HepG2 (cell line): Measurements from ENCODE around the gene TMC8. TPM values are rescaled to one million over a fixed set of nuclear protein-coding genes. Genes with fewer than 3 reads are reported as not detected.

Experiments used
- ATAC-seq: fragments of 200-7000 bp; cut with Tn5 transposase; 3 replicates; pipeline ENCODE4 v1.9.1; 2020; ENCODE audit warnings: mild to moderate bottlenecking, moderate library complexity
- BruUV-seq: library from RNA; stranded (reverse); fragments of 400-500 nt; replicated peaks from 2 replicates; lab custom pipeline; 2021; lab: Mats Ljungman, UMichigan
- CTCF ChIA-PET: fragments of 300-600 bp; formaldehyde crosslinking; extraction: SDS; loops from one replicate; lab custom pipeline; 2021; ENCODE audit warnings: low total read pairs, inconsistent platforms, low intra/inter-chr PET ratio; lab: Yijun Ruan, JAX
- POLR2A ChIA-PET: fragments of 350-600 bp; sonication (Branson Sonifier 250); formaldehyde crosslinking; loops from one replicate; lab custom pipeline; 2020; ENCODE audit warnings: antibody characterized with exemption, inconsistent platforms; lab: Yijun Ruan, JAX
- DNase-seq: peaks from one replicate; pipeline ENCODE4 v3.0.0-alpha.2; 2015; ENCODE audit warnings: low spot score
- FAIRE-seq: peaks from 3 replicates; lab custom pipeline; 2011; peaks lifted over from hg19 to GRCh38; lab: Jason Lieb, UNC
- H2AFZ ChIP-seq: one replicate; pipeline ENCODE4 v1.6.1; 2011; ENCODE audit warnings: low read length, inconsistent platforms
- H3K27ac ChIP-seq: fragments of 300-600 bp; 3 replicates; pipeline ENCODE4 v1.8.0; 2011; ENCODE audit warnings: mixed run types, mild to moderate bottlenecking, mixed read lengths, low read length, inconsistent platforms; ENCODE audit not compliant: insufficient read depth; ENCODE audit errors: extremely low read length
- H3K27me3 ChIP-seq, 2 experiments: fragments of 200-600 bp in 1 of 2; 2 replicates in 1 of 2; 3 replicates in 1 of 2; pipeline versions ENCODE4 v1.6.0 to v1.8.0; 2011; ENCODE audit warnings: low read length in 2 of 2, mild to moderate bottlenecking in 2 of 2, moderate library complexity in 2 of 2, inconsistent platforms in 1 of 2; ENCODE audit not compliant: insufficient read depth in 2 of 2, control insufficient read depth in 1 of 2
- H3K36me3 ChIP-seq, 2 experiments: fragments of 200-600 bp in 1 of 2; replicated peaks in 1 of 2; 2 replicates in 1 of 2; 3 replicates in 1 of 2; pipeline versions ENCODE4 v1.5.1 to v1.8.0; 2011; ENCODE audit warnings: low read length in 2 of 2, inconsistent platforms in 1 of 2; ENCODE audit not compliant: insufficient read depth in 2 of 2, control insufficient read depth in 1 of 2
- H3K4me1 ChIP-seq: 2 replicates; pipeline ENCODE4 v1.5.1; 2012; ENCODE audit warnings: low read length, inconsistent platforms; ENCODE audit not compliant: insufficient read depth
- H3K4me2 ChIP-seq: 2 replicates; pipeline ENCODE4 v1.6.0; 2011; ENCODE audit warnings: low read depth, low read length, inconsistent platforms
- H3K4me3 ChIP-seq, 3 experiments: fragments of 200-600 bp in 1 of 3; sonication (generic), shearing (Covaris generic) in 1 of 3; replicated peaks in 1 of 3; 2 replicates each; pipeline ENCODE4 v1.5.1; 2011 to 2016; ENCODE audit warnings: low read length in 3 of 3, inconsistent platforms in 2 of 3, low read depth in 2 of 3, mild to moderate bottlenecking in 2 of 3, control low read depth in 1 of 3, mixed read lengths in 1 of 3; ENCODE audit not compliant: insufficient read depth in 1 of 3
- H3K79me2 ChIP-seq: one replicate; pipeline ENCODE4 v1.6.1; 2011; ENCODE audit warnings: low read length, inconsistent platforms; ENCODE audit not compliant: insufficient read depth
- H3K9ac ChIP-seq: 2 replicates; pipeline ENCODE4 v1.6.0; 2011; ENCODE audit warnings: mild to moderate bottlenecking, low read depth, low read length, inconsistent platforms; ENCODE audit not compliant: insufficient read depth
- H3K9me3 ChIP-seq: 2 replicates; pipeline ENCODE4 v1.5.1; 2012; ENCODE audit warnings: mild to moderate bottlenecking, low read length
- H4K20me1 ChIP-seq: 2 replicates; pipeline ENCODE4 v1.6.0; 2011; ENCODE audit warnings: inconsistent platforms, mild to moderate bottlenecking, low read length, moderate library complexity; ENCODE audit not compliant: insufficient read depth
- ARID2 ChIP-seq: sonication (generic); formaldehyde crosslinking; IDR thresholded peaks from 2 replicates; pipeline ENCODE4 v1.8.1; 2022; ENCODE audit warnings: mild to moderate bottlenecking, missing genetic modification reagents, borderline replicate concordance
- ARNT ChIP-seq: fragments of 450-650 bp; IDR thresholded peaks from 2 replicates; pipeline ENCODE4 v1.6.1; 2017
- E2F1 ChIP-seq: sonication (generic); formaldehyde crosslinking; IDR thresholded peaks from 2 replicates; pipeline ENCODE4 v1.5.0; 2020; ENCODE audit warnings: missing genetic modification reagents
- GATAD2A ChIP-seq: IDR thresholded peaks from 2 replicates; pipeline ENCODE4 v1.6.1; 2016
- MED1 ChIP-seq: sonication (generic); formaldehyde crosslinking; IDR thresholded peaks from 2 replicates; pipeline ENCODE4 v1.4.0; 2020; ENCODE audit warnings: missing genetic modification reagents
- NCOA2 ChIP-seq: sonication (generic); formaldehyde crosslinking; IDR thresholded peaks from 2 replicates; pipeline ENCODE4 v1.8.0; 2022; ENCODE audit warnings: inconsistent platforms
- NFKBIZ ChIP-seq: IDR thresholded peaks from 2 replicates; pipeline ENCODE4 v1.6.1; 2018; ENCODE audit warnings: missing genetic modification reagents, missing compliant biosample characterization
- NR2C2 ChIP-seq: sonication (generic); formaldehyde crosslinking; IDR thresholded peaks from 2 replicates; pipeline ENCODE4 v1.4.0; 2020; ENCODE audit warnings: missing genetic modification reagents, mild to moderate bottlenecking, moderate library complexity, borderline replicate concordance
- NR2F6 ChIP-seq, 2 experiments: IDR thresholded peaks; 2 replicates each; pipeline ENCODE4 v1.6.1; 2016; ENCODE audit warnings: antibody characterized with exemption in 1 of 2, mild to moderate bottlenecking in 1 of 2
- SCMH1 ChIP-seq: sonication (generic); formaldehyde crosslinking; IDR thresholded peaks from 2 replicates; pipeline ENCODE4 v1.9.0; 2021; ENCODE audit warnings: missing genetic modification reagents, mild to moderate bottlenecking, borderline replicate concordance
- TCF7L2 ChIP-seq: IDR thresholded peaks from 2 replicates; pipeline ENCODE4 v1.6.1; 2011; ENCODE audit warnings: mild to moderate bottlenecking, low read depth, low read length, moderate library complexity
- ZEB1 ChIP-seq: IDR thresholded peaks from 2 replicates; pipeline ENCODE4 v1.6.1; 2012; ENCODE audit warnings: mild to moderate bottlenecking, low read depth, inconsistent platforms; ENCODE audit not compliant: insufficient replicate concordance
- ZNF225 ChIP-seq: sonication (generic); formaldehyde crosslinking; IDR thresholded peaks from 2 replicates; pipeline ENCODE4 v1.4.0; 2020; ENCODE audit warnings: mild to moderate bottlenecking, missing genetic modification reagents
- ZNF564 ChIP-seq: sonication (generic); formaldehyde crosslinking; IDR thresholded peaks from 2 replicates; pipeline ENCODE4 v1.8.1; 2023; ENCODE audit warnings: mild to moderate bottlenecking, missing genetic modification reagents
- ZNF737 ChIP-seq: sonication (generic); formaldehyde crosslinking; IDR thresholded peaks from 2 replicates; pipeline ENCODE4 v1.5.0; 2020; ENCODE audit warnings: missing genetic modification reagents, mild to moderate bottlenecking, borderline replicate concordance
- ZNF775 ChIP-seq: sonication (generic); formaldehyde crosslinking; IDR thresholded peaks from 2 replicates; pipeline ENCODE4 v1.4.0; 2020; ENCODE audit warnings: missing genetic modification reagents, mild to moderate bottlenecking, moderate library complexity, borderline replicate concordance
- ZNF839 ChIP-seq: sonication (generic); formaldehyde crosslinking; IDR thresholded peaks from 2 replicates; pipeline ENCODE4 v1.4.0; 2020; ENCODE audit warnings: missing genetic modification reagents, mild to moderate bottlenecking, borderline replicate concordance
- ZNF891 ChIP-seq: sonication (generic); formaldehyde crosslinking; IDR thresholded peaks from 2 replicates; pipeline ENCODE4 v1.5.0; 2020; ENCODE audit warnings: mild to moderate bottlenecking, missing genetic modification reagents
- WGBS: methylation state at CpG from one replicate; pipeline ENCODE4 v1.1.6; 2017; ENCODE audit warnings: low lambda C conversion rate; 5-methylcytosine and 5-hydroxymethylcytosine counted together
- in situ Hi-C: cut with HindIII; loops from 2 replicates; pipeline ENCODE4 v1.10.0; 2017; ENCODE audit warnings: low pct_unique_long_range_greater_than_20kb; ENCODE audit not compliant: extremely low pct_ligation_motif_present
- intact Hi-C: fragments of 100-400 bp; cut with micrococcal nuclease; formaldehyde crosslinking; loops from one replicate; pipeline ENCODE4 v1.10.0; 2022; ENCODE audit not compliant: unreplicated experiment
- polyA plus RNA-seq, 8 experiments: library from polyadenylated mRNA; depleted of rRNA in 3 of 8; stranded (reverse) in 7 of 8; unstranded in 1 of 8; fragments of >200 nt; fragmentation: Illumina TruSeq in 4 of 8; extraction: Trizol in 4 of 8; gene quantifications; 2 replicates each; pipeline versions ENCODE4 v1.2.1 to v1.2.3, GENCODE V29; 2011 to 2016; ENCODE audit warnings: low read depth in 4 of 8, missing spikeins in 1 of 8, mixed read lengths in 1 of 8; ENCODE audit not compliant: insufficient read depth in 1 of 8
- total RNA-seq, 5 experiments: library from RNA; depleted of rRNA; stranded (reverse); fragments of >200 nt; fragmentation: Illumina TruSeq; extraction: Trizol; gene quantifications; 2 replicates each; pipeline ENCODE4 v1.2.3, GENCODE V29; 2016; ENCODE audit warnings: low read depth in 1 of 5
- TF ChIP-seq, protein P1 (sequence below): IDR thresholded peaks from 2 replicates; pipeline ENCODE4 v1.4.0; 2020; ENCODE audit warnings: mild to moderate bottlenecking, missing genetic modification reagents

The TMC8 gene
- total and polyA plus RNA-seq, 2 of the 13 experiments (the other 11 are each of a cell fraction or from before 2014, with no cell fraction given): 0.53 to 7.8 TPM

DNA sequence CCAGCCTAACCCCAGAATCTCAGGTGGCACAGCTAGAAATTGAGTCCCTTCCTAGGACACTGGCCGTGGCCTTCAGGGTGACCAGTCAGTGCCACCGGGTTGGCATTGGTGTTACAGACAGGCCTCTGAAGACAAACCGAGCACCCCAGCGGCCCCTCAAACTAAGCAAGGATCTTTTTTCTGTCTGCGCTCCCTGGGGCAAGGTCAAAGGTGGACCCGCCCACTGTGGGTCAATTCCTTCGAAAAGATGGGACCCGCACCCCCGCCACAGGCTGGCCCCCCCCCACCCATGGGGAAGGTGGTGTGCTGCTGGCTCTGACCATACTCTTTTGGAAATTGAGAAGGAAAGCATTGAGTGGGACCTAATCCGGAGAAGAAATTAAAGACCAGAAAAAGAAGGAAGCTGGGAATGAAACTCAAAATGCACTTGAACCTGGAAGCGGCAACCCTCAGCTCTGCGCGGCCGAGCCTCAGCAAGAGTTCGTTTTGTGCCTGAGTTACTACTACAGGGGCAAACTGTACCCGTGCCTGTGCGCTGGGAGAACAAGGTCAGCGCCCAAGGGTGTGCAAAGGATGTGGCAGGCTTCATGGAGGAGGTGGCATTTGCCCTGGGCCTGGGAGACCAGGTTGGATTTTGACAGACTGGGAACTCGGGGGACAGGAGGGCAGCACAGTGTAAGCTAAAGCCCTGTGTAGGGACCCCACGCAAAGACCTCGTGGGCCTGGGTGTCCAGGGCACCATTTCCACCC lies 22.4 kb upstream of the TMC8 start (continued):
- TF ChIP-seq NR2C2 (no peak), ZNF737 (no peak), ZNF564 (no peak), TCF7L2 (no peak), ARNT (no peak), SCMH1 (no peak), ZNF775 (no peak), NCOA2 (CRISPR knock-in tag) (no peak), ZNF891 (CRISPR knock-in tag) (no peak), ARID2 (CRISPR knock-in tag) (no peak), ZEB1 (no peak), ZNF839 (CRISPR knock-in tag) (no peak)

DNA sequence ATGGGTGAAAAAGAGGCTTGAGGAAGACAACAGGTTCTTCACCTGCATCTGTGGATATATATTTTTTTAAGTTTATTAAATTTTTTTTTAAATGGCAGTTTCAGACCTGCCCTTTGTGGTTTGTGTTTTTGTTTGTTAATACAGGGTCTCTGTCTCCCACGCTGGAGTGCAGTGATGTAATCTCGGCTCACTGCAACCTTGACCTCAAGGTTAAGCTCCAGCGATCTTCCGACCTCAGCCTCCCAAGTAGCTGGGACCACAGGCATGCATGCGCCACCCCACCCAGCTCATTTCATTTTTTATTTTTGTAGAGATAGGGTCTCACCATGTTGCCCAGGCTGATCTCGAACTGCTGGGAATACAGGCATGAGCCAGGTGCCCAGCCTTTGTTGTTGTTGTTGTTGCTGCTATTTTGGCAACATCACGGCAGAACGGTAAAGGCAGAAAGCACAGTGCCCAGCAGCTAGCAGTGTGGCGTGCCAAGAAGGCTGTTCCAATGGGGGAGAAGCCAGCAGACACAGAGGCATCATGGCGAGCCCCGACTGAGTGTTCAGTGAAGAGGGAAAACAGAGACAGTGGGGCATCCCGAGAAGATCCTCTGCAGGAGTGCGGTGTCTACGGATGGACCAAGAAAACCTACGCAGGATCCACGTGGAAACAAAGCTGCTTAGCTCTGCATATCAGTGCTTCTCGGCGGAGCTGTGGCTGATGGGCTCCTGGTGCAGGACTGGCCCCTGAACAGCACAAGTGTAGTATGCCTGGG lies 21.7 kb upstream of the TMC8 start:
- WGBS: 72% methylated on average over 18 of the region's 18 CpGs
- no peak for ATAC-seq
- H3K27ac ChIP-seq: no peak overlapping the region
- H3K9ac ChIP-seq: no peak overlapping the region
- no peaks in the 10 kb centered on the region for H3K79me2 ChIP-seq
- BruUV-seq: no TSS peak
- peaks cover 30% of the 10 kb centered on the region for H3K4me1 ChIP-seq
- H3K9me3 ChIP-seq: no peaks in the 10 kb centered on the region
- H3K4me2 ChIP-seq: no peak overlapping the region
- intact Hi-C loops (no loop called here), in situ Hi-C loops (no loop called here)
- CTCF ChIA-PET: no interaction called here
- peak; percentile 35 for DNase-seq
- no peaks in the 10 kb centered on the region for H3K27me3 ChIP-seq
- H3K4me3 ChIP-seq: no peak overlapping the region
- no peak for FAIRE-seq
- POLR2A ChIA-PET: interaction anchor here (0.6 to 1.6 kb wide), 5 partner anchors 19 to 151 kb away, joined by 3 to 8 read pairs (median 5); partner anchors contain the start of genes AFMID, TK1 and TNRC6C
- H4K20me1 ChIP-seq: peaks cover 3% of the 10 kb centered on the region; the same call in 1 of the 2 replicates
- peaks cover 12 to 29% of the 10 kb centered on the region in 2 experiments for H3K36me3 ChIP-seq
- no peak overlapping the region for H2AFZ ChIP-seq
- TF ChIP-seq ZNF225 (CRISPR knock-in tag) (no peak), MED1 (0 out of 2 replicates have a peak, but pooled peaks have one; percentile 36), E2F1 (CRISPR knock-in tag) (no peak), NR2C2 (peak; percentile 65; the same call in 1 of the 2 replicates), NR2F6 (IDR thresholded peaks at IDR 0.05) (peak; percentile 91), NR2F6 (CRISPR knock-in tag; IDR thresholded peaks at IDR 0.05) (peak; percentile 92), NFKBIZ (CRISPR knock-in tag) (no peak), GATAD2A (CRISPR knock-in tag) (peak; percentile 79)
- TF ChIP-seq, protein P1, sequence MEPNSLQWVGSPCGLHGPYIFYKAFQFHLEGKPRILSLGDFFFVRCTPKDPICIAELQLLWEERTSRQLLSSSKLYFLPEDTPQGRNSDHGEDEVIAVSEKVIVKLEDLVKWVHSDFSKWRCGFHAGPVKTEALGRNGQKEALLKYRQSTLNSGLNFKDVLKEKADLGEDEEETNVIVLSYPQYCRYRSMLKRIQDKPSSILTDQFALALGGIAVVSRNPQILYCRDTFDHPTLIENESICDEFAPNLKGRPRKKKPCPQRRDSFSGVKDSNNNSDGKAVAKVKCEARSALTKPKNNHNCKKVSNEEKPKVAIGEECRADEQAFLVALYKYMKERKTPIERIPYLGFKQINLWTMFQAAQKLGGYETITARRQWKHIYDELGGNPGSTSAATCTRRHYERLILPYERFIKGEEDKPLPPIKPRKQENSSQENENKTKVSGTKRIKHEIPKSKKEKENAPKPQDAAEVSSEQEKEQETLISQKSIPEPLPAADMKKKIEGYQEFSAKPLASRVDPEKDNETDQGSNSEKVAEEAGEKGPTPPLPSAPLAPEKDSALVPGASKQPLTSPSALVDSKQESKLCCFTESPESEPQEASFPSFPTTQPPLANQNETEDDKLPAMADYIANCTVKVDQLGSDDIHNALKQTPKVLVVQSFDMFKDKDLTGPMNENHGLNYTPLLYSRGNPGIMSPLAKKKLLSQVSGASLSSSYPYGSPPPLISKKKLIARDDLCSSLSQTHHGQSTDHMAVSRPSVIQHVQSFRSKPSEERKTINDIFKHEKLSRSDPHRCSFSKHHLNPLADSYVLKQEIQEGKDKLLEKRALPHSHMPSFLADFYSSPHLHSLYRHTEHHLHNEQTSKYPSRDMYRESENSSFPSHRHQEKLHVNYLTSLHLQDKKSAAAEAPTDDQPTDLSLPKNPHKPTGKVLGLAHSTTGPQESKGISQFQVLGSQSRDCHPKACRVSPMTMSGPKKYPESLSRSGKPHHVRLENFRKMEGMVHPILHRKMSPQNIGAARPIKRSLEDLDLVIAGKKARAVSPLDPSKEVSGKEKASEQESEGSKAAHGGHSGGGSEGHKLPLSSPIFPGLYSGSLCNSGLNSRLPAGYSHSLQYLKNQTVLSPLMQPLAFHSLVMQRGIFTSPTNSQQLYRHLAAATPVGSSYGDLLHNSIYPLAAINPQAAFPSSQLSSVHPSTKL (CRISPR knock-in tag): 0 out of 2 replicates have a peak, but pooled peaks have one; percentile 25
